Measurements from ENCODE around the gene SPCS2. TPM values are rescaled to one million over a fixed set of nuclear protein-coding genes. Genes with fewer than 3 reads are reported as not detected.
"Not testable (repeated sequence)": the region's sequence is repeated elsewhere in the genome, so short reads cannot be mapped to it uniquely, and the experiment has no call there.

SPCS2 gene
- total RNA-seq, 1 experiment from 2014 or later = 15.6 TPM

- Histone ChIP-seq H3K4me3 (no peak overlapping the region), H3K27me3 (no peaks in the 10 kb centered on the region), H3K36me3 (peaks cover 53% of the 10 kb centered on the region), H3K9me3 (no peaks in the 10 kb centered on the region)
- DNase-seq = no peak
Measured at GRCh38 chr11:74978041-74978440, 29.0 kb downstream of the SPCS2 start.

DNA sequence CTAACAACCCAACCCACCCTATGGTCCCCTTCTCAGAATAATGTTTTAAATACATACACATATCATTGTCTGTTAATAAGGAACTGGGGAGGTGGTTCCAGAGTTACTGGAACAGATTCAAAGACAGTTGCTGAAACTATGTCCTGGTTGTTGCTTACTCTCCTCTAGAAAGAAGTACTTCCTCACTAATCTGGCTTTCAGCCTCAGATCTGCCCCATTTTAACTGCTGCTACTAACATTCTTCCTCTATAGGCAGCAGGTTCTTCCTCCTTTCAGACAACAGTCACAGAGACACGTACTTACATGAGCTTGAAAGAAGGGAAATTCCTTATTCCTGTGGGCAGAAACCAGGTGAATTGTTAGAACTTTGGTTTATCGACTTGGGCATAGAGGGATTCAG is 31.6 kb downstream of the SPCS2 start:
- H3K4me3 ChIP-seq = no peak overlapping the region
- DNase-seq = no peak
- H3K36me3 ChIP-seq = peaks cover 34% of the 10 kb centered on the region
- no peaks in the 10 kb centered on the region for H3K9me3 ChIP-seq
- no peaks in the 10 kb centered on the region for H3K27me3 ChIP-seq

DNA sequence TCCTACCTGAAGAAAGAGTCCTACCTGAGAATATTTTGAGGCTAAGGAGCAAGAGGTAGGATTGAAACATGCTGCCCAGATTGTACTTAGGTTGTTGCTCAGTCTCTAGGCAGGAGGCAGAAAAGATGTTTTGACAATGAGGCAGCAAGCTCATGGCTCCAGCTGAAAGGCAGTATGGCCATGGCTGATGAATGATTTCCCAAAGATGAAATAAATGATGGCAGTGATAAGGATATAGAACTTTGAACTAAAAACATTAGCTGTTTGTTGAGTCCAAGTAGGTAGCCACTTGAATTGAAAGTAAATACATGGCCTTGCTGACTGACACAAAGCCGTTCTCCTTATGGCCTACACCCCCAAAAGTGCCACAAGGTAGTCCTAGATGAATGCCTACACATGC is 32.8 kb downstream of the SPCS2 start:
- no peak for DNase-seq
- Histone ChIP-seq H3K4me3 (no peak overlapping the region), H3K9me3 (no peaks in the 10 kb centered on the region), H3K27me3 (no peaks in the 10 kb centered on the region), H3K36me3 (peaks cover 30% of the 10 kb centered on the region)

DNA sequence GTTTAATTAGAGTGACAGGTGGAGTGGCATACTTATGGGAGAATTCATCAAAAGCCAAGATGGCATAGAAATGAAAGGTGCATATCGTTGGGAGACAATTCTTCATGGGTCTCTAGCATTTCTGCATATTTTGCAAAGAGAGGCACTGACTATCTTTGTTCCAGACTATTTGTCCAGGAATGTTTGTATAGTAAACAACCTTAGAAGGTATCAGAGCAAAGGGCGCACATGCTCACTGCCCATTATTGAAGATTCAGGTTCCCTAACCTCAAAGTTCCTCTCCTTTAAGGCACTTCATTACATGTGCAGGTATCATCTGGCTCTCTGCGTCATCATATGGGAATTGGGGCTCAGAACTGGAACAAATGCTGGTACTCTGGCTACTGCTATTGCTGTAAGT is 35.0 kb downstream of the SPCS2 start:
- H3K4me3 ChIP-seq = no peak overlapping the region
- H3K36me3 ChIP-seq = peaks cover 14% of the 10 kb centered on the region
- no peak for DNase-seq
- H3K9me3 ChIP-seq = no peaks in the 10 kb centered on the region
- H3K27me3 ChIP-seq = no peaks in the 10 kb centered on the region

DNA sequence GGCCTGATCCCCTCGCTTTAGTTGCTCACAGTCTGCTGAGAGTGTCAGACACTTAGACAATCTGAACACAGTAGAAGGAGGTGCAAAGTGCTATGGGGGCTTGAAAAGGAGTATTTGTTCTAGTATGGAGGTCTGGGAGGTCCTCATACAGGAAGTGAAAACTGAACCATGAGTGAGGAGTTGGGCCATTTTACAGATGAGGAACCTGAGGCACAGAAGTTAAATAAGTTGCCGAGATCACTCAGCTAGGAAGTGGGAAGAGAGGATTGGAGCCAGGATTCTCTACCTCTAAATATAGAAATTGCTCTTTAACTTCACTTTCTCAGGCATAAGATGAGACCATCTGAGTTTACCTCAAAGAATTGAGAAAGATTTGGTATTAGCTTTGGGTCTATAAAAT is 35.7 kb downstream of the SPCS2 start:
- no peak overlapping the region for H3K4me3 ChIP-seq

DNA sequence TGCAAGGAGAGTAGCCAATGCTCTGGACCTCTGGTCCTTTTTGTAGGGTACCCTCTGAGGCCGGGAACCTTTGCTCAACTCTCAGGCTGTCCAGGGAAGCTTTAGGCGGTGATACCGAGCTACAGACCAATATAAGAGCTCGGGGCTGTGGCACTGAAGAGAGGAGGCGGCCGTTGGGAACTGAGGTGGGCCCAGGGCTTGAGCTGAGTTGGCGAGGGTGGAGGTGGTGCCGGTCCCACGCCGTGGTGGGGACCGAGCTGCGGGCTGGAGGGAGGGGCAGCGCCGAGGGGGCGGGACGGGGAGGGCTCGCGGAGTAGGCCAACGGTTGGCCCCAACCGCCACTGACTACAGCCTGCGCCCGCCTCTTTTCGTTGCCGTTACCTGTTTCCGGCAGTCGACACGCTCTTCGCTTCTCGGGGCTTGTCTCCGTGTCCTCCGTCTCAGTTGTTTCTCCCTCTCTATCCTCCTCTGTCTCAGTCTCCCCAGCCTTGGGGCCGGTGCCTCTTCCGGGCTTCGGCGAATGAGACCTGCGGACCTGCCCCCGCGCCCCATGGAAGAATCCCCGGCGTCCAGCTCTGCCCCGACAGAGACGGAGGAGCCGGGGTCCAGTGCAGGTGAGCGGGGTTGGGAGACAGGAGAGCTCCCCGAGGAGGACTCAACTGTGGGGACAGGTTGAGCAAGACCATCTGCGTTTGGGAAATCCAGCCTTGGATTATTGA is 39.6 kb downstream of the SPCS2 start, which contains the start of gene NEU3:
NEU3 (plus strand) TSS at position 393 of the 719 bp plus-strand sequence; CDS start at position 521, 128 bp downstream.
- Histone ChIP-seq H3K27me3 (no peaks in the 10 kb centered on the region), H3K4me3 (peak within 1 kb of the TSS; percentile 83), H3K36me3 (no peaks in the 10 kb centered on the region; the same call in 1 of the 2 replicates), H3K9me3 (no peaks in the 10 kb centered on the region)
- DNase-seq = peak; percentile 86

More for the DNA sequence above, 35.7 kb downstream of the SPCS2 start:
- Histone ChIP-seq H3K36me3 (peaks cover 9% of the 10 kb centered on the region), H3K27me3 (no peaks in the 10 kb centered on the region), H3K9me3 (no peaks in the 10 kb centered on the region)
- DNase-seq = no peak

DNA sequence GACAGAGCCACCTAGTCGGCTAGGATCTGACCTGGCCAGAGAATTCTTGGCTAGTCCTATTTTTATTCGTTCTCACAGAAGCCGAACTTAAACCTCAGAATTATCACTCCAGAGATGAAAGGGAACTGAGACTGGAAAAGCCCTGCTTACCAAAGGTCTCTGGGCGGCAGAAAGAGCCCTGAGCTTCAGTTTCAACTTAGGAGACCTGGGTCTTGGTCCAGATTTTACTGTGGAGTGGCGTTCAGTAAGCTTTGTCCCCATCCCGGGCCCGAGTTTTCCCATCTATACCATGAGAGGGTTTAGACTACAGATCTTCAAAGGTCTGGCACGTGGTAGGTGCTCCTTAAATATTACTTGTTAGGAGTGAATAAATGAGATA is 40.2 kb downstream of the SPCS2 start:
- no peaks in the 10 kb centered on the region for H3K9me3 ChIP-seq
- H3K36me3 ChIP-seq = peaks cover under 1% of the 10 kb centered on the region
- DNase-seq = peak; percentile 1

DNA sequence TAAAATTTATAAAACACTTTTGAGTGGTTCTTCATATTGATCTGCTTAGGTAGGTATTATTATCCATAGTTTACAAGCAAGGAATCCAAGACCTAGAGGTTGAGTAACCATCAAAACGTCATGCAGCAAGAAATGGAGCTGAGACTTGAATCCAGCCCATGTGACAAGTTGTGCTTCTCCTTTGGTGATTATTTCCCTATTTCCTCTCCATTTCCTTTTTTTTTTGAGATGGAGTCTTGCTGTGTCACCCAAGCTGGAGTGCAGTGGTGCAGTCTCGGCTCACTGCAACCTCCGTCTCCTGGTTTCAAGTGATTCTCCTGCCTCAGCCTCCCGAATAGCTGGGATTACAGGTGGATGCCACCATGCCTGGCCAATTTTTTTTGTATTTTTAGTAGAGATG is 41.1 kb downstream of the SPCS2 start:
- not testable (repeated sequence) for H3K4me3 ChIP-seq, H3K9me3 ChIP-seq, DNase-seq, H3K27me3 ChIP-seq, H3K36me3 ChIP-seq

More for the DNA sequence above, 40.2 kb downstream of the SPCS2 start:
- Histone ChIP-seq H3K27me3 (no peaks in the 10 kb centered on the region), H3K4me3 (peak overlapping the region; percentile 83)

DNA sequence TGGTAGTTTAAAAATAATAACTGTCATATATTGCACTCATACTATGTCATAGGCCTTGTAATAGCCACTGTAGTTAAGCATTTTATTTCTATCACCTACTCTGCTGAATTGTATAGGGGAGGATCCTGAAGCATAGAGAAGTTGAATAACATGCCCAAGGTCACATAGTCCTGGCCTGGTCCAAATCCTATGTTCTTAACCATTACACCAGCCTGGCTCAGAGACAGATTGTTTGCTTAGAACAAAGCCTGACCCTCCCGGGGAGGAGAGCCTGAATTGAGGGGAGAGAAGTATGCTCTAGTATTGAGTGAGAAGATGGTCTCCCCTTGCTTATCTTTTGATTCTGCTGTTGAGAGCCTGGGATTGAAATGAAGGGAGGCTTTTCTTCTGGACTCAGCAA is 41.9 kb downstream of the SPCS2 start:
- H3K36me3 ChIP-seq = peaks cover 8% of the 10 kb centered on the region
- DNase-seq = no peak
- H3K27me3 ChIP-seq = no peaks in the 10 kb centered on the region
- no peaks in the 10 kb centered on the region for H3K9me3 ChIP-seq
- H3K4me3 ChIP-seq = no peak overlapping the region

DNA sequence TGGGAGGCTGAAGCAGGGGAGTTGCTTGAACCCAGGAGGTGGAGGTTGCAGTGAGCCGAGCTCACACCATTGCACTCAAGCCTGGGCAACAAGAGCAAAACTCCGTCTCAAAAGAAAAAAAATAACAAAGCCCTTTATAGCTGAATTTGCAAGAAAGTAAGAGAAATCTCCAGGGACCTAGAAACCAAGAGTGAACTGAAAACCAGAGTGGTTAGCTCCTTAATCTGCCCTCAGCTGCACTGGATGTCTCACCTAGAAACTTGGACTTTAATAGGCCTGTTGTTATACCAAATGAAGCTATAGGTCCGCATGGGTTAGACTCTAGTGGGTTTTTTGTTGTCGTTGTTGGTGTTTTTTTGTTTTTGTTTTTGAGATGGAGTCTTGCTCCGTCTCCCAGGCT is 43.8 kb downstream of the SPCS2 start:
- H3K27me3 ChIP-seq = no peaks in the 10 kb centered on the region
- no peak overlapping the region for H3K4me3 ChIP-seq

GRCh38 chr11:75000975-75001354 is 51.9 kb downstream of the SPCS2 start:
- Histone ChIP-seq H3K36me3 (peaks cover 15% of the 10 kb centered on the region), H3K27me3 (no peaks in the 10 kb centered on the region), H3K9me3 (no peaks in the 10 kb centered on the region), H3K4me3 (no peak overlapping the region)
- DNase-seq = no peak

More for the DNA sequence above, 43.8 kb downstream of the SPCS2 start:
- Histone ChIP-seq H3K9me3 (no peaks in the 10 kb centered on the region), H3K36me3 (peaks cover 17% of the 10 kb centered on the region)
- no peak for DNase-seq

GRCh38 chr11:75001686-75002085 is 52.6 kb downstream of the SPCS2 start:
- no peaks in the 10 kb centered on the region for H3K9me3 ChIP-seq
- H3K36me3 ChIP-seq = peaks cover 17% of the 10 kb centered on the region
- no peak overlapping the region for H3K4me3 ChIP-seq
- no peak for DNase-seq
- H3K27me3 ChIP-seq = no peaks in the 10 kb centered on the region

- Histone ChIP-seq H3K27me3 (no peaks in the 10 kb centered on the region), H3K4me3 (no peak overlapping the region), H3K36me3 (peaks cover 17% of the 10 kb centered on the region), H3K9me3 (no peaks in the 10 kb centered on the region)
- DNase-seq = no peak
Measured at GRCh38 chr11:75002516-75002915, 53.5 kb downstream of the SPCS2 start.

- DNase-seq = no peak
- H3K4me3 ChIP-seq = no peak overlapping the region
- H3K27me3 ChIP-seq = no peaks in the 10 kb centered on the region
- peaks cover 19% of the 10 kb centered on the region for H3K36me3 ChIP-seq
- no peaks in the 10 kb centered on the region for H3K9me3 ChIP-seq
Measured at GRCh38 chr11:75004215-75004614, 55.1 kb downstream of the SPCS2 start.

DNA sequence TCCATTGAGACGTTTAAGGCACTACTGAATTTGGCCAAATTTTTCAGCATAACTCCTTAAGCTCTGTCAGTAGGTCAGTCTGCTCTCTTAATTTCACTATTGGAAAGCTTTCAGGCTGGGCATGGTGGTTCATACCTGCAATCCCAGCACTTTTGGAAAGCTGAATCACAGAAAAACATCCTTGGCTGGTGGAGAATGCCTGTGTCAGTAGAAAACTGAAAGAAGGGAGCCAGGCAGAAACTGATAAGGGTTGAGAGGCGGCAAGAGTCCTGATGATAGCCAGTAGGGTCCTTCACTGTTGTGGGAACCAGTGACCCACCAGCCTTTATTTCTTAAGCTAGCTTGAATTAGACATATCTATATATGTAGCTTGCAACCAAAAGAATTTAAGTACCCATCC is 62.3 kb downstream of the SPCS2 start:
- Histone ChIP-seq H3K36me3 (peaks cover 16% of the 10 kb centered on the region), H3K4me3 (no peak overlapping the region), H3K27me3 (no peaks in the 10 kb centered on the region), H3K9me3 (no peaks in the 10 kb centered on the region)
- no peak for DNase-seq

- H3K4me3 ChIP-seq = no peak overlapping the region
- no peaks in the 10 kb centered on the region for H3K9me3 ChIP-seq
- DNase-seq = no peak
- peaks cover 11% of the 10 kb centered on the region for H3K36me3 ChIP-seq
- no peaks in the 10 kb centered on the region for H3K27me3 ChIP-seq
Measured at GRCh38 chr11:75011872-75012271, 62.8 kb downstream of the SPCS2 start.

- no peak for DNase-seq
- H3K9me3 ChIP-seq = no peaks in the 10 kb centered on the region
- peaks cover 6% of the 10 kb centered on the region; the same call in 1 of the 2 replicates for H3K36me3 ChIP-seq
- H3K4me3 ChIP-seq = no peak overlapping the region
- no peaks in the 10 kb centered on the region for H3K27me3 ChIP-seq
Measured at GRCh38 chr11:75013051-75013450, 64.0 kb downstream of the SPCS2 start.

GRCh38 chr11:75014129-75014528 is 65.1 kb downstream of the SPCS2 start:
- Histone ChIP-seq H3K27me3 (no peaks in the 10 kb centered on the region), H3K9me3 (no peaks in the 10 kb centered on the region)
- DNase-seq = peak; percentile 42

More at GRCh38 chr11:75014129-75014528, 65.1 kb downstream of the SPCS2 start:
- Histone ChIP-seq H3K4me3 (no peak overlapping the region), H3K36me3 (peaks cover 6% of the 10 kb centered on the region; the same call in 1 of the 2 replicates)

All from MG63 (cell line).